ENCODE data around the gene CPA1.

Gene CPA1

DNA sequence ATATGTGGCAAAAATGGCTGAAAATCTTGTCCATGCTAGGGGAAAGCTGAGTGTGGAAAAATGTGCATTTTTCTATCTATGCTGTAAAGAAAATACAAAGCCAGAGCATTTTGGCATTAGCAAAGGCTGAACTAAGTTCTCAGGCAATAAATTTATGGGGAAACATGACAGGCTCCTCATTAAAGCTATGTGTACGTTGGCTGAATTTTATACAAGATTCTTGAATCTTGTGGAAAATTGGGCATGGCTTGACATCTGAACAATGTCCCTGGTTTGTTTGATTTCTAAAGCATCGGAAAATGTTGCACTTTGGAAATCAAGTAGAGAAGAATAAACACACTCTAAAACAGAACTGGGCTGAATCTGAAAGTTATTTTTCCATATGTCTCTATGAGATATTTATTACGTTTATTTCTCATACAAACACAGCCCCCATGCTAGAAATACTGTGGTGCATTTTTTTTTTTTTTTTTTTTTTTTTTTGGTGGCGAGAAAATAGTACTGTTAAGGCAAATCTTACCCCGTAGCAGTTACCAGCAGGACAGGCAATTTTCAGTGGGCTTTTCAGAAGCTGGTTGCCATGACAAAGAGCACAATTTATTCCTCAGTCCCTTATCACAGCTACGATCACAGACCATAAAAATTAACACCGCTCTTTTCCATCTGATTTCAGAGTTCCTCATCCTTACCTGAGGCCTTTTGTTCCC lies 16.9 kb downstream of the CPA1 start:
- Histone ChIP-seq H3K9me3 (ENCODE audit: insufficient read depth, low read length) (no peaks in the 10 kb centered on the region), H3K4me1 (ENCODE audit: low read length) (peaks cover 12% of the 10 kb centered on the region), H2AFZ (ENCODE audit: low read depth, low read length) (no peak overlapping the region), H3K4me2 (ENCODE audit: low read length) (no peak overlapping the region), H3K36me3 (replicated peaks; ENCODE audit: low read depth, low read length) (no peaks in the 10 kb centered on the region), H3K79me2 (ENCODE audit: low read length) (no peaks in the 10 kb centered on the region), H3K9ac (ENCODE audit: low read length) (no peak overlapping the region), H3K27ac (ENCODE audit: low read length) (no peak overlapping the region), H3K4me3 (ENCODE audit: low read length) (no peak overlapping the region), H3K27me3 (ENCODE audit: low read depth, low read length) (no peaks in the 10 kb centered on the region), H4K20me1 (ENCODE audit: insufficient read depth, low read length) (no peaks in the 10 kb centered on the region)
- TF ChIP-seq, protein P1, sequence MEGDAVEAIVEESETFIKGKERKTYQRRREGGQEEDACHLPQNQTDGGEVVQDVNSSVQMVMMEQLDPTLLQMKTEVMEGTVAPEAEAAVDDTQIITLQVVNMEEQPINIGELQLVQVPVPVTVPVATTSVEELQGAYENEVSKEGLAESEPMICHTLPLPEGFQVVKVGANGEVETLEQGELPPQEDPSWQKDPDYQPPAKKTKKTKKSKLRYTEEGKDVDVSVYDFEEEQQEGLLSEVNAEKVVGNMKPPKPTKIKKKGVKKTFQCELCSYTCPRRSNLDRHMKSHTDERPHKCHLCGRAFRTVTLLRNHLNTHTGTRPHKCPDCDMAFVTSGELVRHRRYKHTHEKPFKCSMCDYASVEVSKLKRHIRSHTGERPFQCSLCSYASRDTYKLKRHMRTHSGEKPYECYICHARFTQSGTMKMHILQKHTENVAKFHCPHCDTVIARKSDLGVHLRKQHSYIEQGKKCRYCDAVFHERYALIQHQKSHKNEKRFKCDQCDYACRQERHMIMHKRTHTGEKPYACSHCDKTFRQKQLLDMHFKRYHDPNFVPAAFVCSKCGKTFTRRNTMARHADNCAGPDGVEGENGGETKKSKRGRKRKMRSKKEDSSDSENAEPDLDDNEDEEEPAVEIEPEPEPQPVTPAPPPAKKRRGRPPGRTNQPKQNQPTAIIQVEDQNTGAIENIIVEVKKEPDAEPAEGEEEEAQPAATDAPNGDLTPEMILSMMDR (IDR thresholded peaks at IDR 0.05; ENCODE audit: low read depth, low read length): no peak

DNA sequence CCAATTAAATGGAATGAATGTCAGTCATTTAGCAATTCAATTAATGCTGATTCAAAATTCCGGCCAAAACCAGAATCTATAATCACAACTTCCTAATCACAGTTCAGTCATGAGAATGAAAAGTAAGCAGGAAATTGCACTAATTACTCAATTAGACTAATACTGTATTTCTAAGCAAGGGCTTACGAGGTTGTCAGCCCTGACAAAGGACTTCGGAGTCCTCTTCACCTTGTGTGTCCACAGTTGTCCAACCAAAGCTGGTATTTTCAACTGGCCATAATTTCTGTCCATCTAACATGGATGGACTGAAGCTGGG lies 17.4 kb downstream of the CPA1 start:
- Histone ChIP-seq H3K27ac (ENCODE audit: low read length) (no peak overlapping the region), H3K27me3 (ENCODE audit: low read depth, low read length) (no peaks in the 10 kb centered on the region), H3K4me3 (ENCODE audit: low read length) (no peak overlapping the region), H3K4me1 (ENCODE audit: low read length) (peaks cover 12% of the 10 kb centered on the region), H2AFZ (ENCODE audit: low read depth, low read length) (no peak overlapping the region), H3K79me2 (ENCODE audit: low read length) (no peaks in the 10 kb centered on the region), H4K20me1 (ENCODE audit: insufficient read depth, low read length) (no peaks in the 10 kb centered on the region), H3K36me3 (replicated peaks; ENCODE audit: low read depth, low read length) (peaks cover 4% of the 10 kb centered on the region), H3K9ac (ENCODE audit: low read length) (no peak overlapping the region), H3K9me3 (ENCODE audit: insufficient read depth, low read length) (no peaks in the 10 kb centered on the region), H3K4me2 (ENCODE audit: low read length) (no peak overlapping the region)
- TF ChIP-seq, protein P1 (IDR thresholded peaks at IDR 0.05; ENCODE audit: low read depth, low read length): no peak
- no peak for TF ChIP-seq EZH2phosphoT487 (IDR thresholded peaks at IDR 0.05; ENCODE audit: low read depth)

DNA sequence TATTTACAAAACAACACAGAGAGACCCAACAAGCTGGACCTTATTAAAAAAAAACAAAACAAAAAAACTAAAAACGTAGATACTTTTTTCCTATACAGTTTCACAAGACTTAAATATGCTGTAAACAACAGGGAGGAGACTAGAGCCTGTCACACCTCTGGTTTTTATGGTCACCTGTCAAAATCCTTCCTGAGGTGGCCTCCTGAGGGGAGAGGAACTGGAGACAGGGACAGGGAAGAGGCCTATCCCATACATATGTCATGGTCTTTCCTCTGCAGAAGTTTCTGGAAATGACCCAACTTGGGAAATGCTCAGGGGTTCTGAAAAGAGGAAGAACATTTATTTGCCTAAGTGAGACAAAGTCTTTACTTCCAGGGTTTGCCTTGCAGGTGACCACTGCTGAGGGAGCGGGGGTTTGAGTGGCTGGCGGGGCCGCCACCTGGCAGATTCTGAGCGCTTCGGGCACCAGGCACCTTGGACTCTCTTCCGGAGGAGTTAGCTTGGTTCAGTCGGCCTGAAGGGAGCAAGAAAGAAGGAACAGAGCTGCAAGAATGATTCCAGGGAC lies 18.3 kb downstream of the CPA1 start:
- Histone ChIP-seq H2AFZ (ENCODE audit: low read depth, low read length) (no peak overlapping the region), H3K9ac (ENCODE audit: low read length) (no peak overlapping the region), H3K4me3 (ENCODE audit: low read length) (no peak overlapping the region), H3K27ac (ENCODE audit: low read length) (no peak overlapping the region), H3K79me2 (ENCODE audit: low read length) (no peaks in the 10 kb centered on the region), H3K27me3 (ENCODE audit: low read depth, low read length) (no peaks in the 10 kb centered on the region), H3K36me3 (replicated peaks; ENCODE audit: low read depth, low read length) (peaks cover 5% of the 10 kb centered on the region), H3K4me2 (ENCODE audit: low read length) (no peak overlapping the region; the same call in 1 of the 2 replicates), H4K20me1 (ENCODE audit: insufficient read depth, low read length) (no peaks in the 10 kb centered on the region), H3K9me3 (ENCODE audit: insufficient read depth, low read length) (no peaks in the 10 kb centered on the region), H3K4me1 (ENCODE audit: low read length) (peaks cover 12% of the 10 kb centered on the region)
- TF ChIP-seq, protein P1 (IDR thresholded peaks at IDR 0.05; ENCODE audit: low read depth, low read length): no peak
- TF ChIP-seq EZH2phosphoT487 (IDR thresholded peaks at IDR 0.05; ENCODE audit: low read depth): no peak

DNA sequence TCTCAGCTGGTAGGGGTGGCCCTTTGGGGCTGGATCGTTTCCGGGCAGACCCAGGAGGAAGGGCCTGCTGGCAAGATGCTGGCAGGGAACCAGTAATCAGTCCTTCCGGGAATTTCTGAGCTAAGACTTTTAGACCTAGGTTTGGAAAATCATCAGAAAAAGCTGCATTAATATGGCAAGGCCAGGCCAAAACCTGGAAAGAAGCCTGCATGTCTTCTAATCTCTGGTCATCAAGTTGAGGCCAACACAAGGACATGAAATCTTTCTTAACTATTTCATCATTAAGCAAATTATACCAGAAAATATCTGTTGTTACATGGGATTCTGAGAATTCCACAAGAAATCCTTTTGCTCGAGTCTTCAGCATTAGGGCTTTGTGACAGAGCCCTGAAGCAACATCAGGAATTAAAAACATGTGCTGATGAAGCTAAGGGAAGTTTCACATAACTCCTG lies 19.9 kb downstream of the CPA1 start:
- Histone ChIP-seq H3K9ac (ENCODE audit: low read length) (no peak overlapping the region), H3K9me3 (ENCODE audit: insufficient read depth, low read length) (no peaks in the 10 kb centered on the region), H3K79me2 (ENCODE audit: low read length) (no peaks in the 10 kb centered on the region), H3K27ac (ENCODE audit: low read length) (no peak overlapping the region), H3K4me3 (ENCODE audit: low read length) (no peak overlapping the region), H3K36me3 (replicated peaks; ENCODE audit: low read depth, low read length) (peaks cover 5% of the 10 kb centered on the region), H3K4me1 (ENCODE audit: low read length) (peaks cover 12% of the 10 kb centered on the region), H3K4me2 (ENCODE audit: low read length) (no peak overlapping the region), H2AFZ (ENCODE audit: low read depth, low read length) (no peak overlapping the region), H4K20me1 (ENCODE audit: insufficient read depth, low read length) (no peaks in the 10 kb centered on the region), H3K27me3 (ENCODE audit: low read depth, low read length) (no peaks in the 10 kb centered on the region)
- TF ChIP-seq EZH2phosphoT487 (IDR thresholded peaks at IDR 0.05; ENCODE audit: low read depth): no peak
- TF ChIP-seq, protein P1 (IDR thresholded peaks at IDR 0.05; ENCODE audit: low read depth, low read length): no peak

Measured in OCI-LY3 (cell line).